Stimulated activated CD4-positive, alpha-beta T cell treated with anti-CD3 and anti-CD28 coated beads, Interleukin-12 subunit alpha, Interleukin-12 subunit beta, amount 100 ng/mL, for 48 hours (primary cell): ENCODE results near the gene TCF20.

ENCODE experiments used
- DNase-seq, 3 donors: peaks; one replicate each; pipeline ENCODE4 v3.0.0-alpha.2; 2020; ENCODE audit warnings: low read depth in 2 of 3, low spot score in 1 of 3

Gene TCF20

DNA sequence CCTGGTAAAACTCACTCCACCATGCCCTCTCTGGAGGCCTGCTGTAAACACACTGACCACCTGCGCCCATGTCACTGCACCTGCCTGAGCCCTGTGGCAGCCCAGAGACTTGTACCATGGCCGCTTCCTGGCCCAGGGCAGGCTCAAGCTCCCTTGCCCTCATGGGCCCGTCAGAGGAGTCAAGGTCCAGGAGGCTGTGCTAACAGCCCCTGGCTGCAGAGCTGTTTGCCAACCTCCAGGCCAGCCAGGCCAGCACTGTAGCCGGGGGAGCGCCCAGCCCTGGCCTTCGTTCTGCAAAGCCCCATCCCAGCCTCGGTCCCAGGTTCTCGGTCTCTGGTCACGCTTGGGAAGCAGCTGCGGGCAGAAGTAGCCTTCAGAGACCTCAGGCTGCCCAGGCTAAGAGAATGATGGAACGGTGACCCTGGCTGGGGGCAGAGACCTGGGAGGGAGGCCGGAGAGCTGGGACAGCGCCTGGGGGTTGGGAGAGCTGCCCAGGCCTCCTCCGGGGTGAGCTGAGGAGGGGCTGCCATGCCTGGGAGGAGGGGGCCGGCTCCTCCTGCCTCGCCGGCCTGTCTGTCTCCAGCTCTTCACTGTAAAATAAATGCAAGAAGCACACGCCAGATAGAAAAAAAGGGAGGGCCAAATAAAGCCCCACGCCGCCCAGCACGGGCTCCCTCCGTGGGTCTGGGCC, 11.9 kb upstream of the TCF20 start:
- no peak for DNase-seq

DNA sequence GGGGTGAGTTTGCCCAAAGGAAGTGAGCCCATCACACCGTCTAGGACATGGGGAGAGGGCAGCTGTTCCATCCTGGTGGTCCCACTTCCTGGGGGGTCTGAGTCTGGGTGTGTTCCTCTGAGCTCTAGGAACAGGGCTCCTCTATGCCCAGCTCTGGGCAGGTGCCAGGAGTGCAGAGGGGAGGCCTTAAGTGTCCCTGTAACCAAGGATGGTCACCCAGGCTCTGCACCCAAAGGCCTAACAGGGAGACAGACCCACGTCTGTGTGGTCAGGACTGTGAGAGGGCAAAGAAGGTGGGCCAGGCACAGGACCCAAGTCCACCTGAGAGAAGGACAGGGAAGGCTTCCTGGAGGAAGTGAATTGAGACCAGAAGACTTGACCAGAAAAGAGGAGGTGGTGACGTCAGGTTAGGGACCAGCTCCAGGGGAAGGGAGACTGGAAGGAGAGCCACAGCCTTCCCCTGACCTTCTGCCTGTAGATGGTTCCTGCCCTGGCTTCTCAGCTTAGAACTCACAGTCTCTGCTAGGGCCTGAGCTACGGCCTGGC, 11.3 kb upstream of the TCF20 start:
- no peak for DNase-seq

DNA sequence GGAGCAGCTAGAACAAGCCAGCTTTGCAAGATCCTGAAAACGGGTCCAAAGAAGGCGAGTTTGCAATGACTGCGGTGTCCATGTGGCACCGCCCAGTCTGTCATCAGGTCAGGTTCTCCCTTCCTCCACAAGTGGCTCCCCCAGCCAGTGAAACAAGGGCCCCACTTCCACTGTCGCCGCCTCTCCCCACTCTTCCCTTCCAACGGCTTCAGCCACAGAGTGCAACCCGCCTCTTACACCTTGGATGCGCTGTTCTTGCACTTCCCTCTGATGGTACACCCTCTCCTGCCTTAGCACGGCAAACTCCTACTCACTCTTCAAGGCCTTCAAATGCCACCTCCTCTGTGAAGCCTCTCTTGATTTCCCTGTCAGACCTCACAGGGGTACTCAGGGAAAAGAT, 10.8 kb upstream of the TCF20 start:
- no peak for DNase-seq

DNA sequence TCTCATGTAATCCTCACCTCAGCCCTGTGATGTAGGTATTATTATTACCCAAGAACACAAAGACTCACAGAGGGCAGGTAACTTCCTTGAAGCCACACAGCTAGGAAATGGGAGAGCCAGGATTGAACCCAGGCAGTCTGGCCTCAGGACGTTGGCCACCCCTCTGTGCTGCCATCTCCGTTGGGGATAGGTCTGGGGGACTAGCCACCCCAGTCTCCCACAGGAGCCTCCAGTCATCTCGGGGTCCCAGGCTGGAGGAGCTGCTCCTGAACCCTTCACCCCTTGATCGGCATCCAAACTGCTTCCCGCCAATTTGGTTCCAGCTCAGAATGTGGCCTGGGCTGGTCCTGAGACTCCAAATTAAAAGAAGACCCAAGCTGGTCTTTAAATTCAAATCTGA, 10.4 kb upstream of the TCF20 start:
- DNase-seq = no peak

DNA sequence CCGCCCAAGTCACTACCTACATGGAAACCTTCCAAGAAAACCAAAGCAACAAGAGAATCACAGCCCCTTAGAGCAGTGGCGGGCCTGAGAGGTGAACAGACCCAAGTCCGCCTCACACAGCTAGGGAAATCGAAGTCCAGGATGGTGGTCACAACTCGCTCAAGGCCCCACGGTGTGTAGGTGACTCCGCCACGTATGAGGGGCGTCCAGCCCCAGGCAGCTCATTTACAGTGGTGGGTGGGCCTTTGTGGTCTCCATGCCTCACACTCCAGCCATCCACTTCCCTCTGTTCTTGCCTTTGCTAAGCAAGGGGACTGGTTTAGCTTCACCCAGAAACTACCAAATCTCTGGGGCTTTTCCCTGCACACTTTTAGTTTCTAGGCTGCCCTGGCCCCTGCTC, 9.7 kb upstream of the TCF20 start:
- DNase-seq = no peak

DNA sequence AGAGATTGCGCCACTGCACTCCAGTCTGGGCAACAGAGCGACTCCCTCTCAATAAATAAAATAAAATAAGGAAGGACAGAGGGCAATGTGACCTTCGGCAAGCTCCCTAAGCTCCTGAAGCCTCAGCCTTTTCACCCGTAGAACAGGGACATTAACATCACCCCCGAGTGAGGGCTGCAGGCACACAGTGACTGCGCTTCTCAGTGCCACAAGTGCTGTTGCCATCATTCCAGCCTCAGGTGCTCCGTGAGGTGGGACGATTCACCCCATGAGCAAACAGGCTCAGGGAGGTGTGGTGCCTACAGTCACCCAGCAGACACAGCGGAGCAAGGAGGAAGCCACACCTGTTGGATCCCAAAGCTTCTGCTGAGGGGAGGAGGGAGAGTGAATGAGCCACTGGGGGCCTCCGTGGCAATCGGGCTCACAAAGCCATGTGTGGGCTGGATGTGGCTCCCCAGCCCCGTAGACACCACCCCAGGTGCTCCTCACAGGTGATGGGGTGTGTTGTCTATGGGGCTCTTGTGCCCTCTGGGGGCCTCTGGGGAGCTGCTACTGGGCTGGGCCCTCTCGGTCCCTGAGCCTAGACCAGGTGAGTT, 9.1 kb upstream of the TCF20 start:
- DNase-seq = no peak

DNA sequence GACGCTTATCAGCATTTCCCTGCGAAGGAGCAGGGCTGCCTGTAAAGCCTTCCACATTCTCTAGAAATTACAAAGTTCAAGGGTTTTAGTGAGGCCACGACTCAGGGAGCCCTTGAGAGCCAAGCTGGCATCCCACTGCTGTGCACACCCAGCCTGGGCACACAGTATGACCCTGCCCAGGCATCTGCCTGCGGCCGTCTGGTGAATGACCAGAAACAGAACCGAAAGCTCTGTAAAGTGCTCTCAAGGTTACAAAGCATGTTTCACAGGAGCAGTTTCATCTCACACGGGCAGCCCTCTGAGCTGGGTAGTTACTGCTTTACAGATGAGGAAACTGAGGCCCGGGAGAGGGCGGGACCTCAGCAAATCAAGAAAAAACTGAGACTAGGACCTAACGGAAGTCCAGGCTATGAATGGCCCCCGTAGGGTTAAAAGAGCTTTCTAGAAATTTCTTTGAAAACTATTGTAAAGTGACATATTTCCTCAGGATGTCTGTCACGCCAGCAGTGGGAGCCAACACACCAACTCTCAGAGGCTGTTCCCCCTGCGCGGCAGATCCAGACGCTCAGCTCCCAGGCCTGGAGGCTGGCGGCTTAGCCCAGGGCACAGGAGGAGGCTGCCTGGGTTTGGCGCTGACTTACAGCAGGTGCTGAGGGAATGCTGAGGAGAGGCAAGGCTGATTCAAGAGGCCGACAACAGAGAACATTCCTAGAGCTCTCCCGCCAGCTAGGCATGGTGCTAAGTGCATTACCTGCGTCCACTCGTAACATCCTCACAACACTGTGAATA, 7.7 kb upstream of the TCF20 start:
- DNase-seq = no peak

DNA sequence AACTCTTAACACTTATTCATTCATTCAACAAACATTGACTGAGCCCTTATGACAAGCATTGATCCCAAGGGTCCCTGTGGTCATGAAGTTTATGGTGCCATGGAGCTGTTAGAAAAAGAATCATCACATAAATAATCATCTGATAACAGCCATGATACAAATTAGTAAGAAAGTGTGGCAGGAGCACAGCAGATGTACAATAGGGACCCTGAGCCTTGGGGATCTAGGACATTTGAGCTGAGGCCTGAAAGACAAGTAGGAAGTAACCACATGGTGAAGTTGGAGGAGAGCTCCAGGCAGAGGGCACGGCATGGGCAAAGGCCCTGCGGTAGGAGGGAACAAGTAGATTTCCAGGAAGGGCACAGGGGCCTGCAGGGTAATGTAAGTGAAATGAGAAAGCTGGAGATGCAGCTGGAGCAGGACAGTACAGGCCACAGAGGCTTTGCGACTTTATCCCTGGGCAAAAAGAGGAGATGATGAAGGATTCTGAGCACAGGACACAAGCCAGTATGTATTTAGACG, 6.8 kb upstream of the TCF20 start:
- DNase-seq = no peak

DNA sequence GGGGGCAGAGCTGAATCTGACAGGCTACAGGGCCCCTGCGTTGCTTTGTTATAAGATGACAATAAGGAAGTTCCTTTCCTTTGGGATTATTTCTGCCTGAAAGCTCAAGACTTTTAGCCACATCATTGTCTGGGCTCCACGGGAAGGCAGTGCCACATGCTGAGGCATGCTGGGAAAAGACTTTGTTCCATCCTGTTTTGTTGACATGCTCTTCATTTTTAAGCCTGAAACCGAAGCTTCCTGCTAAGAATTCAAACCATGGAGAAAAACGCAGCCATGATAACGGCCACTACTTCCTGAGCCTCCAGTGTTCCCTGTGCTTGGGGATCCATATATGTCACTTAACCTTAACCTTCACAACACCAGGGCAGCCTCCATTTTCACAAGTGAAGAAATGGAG, 5.5 kb upstream of the TCF20 start:
- DNase-seq = no peak

DNA sequence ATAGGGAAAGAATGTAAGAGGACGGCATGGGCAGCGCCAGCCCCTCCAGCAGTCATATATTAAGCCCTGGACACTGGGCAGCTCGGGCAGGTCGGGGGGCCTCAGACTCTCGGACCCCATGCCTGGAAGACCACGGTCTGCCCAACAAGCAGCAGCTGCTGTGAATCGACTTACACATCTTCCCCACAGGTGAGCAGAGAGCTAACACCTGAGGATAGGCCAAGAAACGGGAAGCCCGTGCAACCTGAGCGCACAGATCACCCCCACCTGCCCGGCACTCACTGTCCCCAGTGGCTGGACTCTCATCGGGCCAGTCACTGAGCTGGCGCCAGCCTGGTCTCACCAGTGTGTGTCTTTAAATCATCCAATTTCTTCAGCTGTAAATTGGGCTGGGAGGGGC, 4.7 kb upstream of the TCF20 start:
- no peak for DNase-seq

DNA sequence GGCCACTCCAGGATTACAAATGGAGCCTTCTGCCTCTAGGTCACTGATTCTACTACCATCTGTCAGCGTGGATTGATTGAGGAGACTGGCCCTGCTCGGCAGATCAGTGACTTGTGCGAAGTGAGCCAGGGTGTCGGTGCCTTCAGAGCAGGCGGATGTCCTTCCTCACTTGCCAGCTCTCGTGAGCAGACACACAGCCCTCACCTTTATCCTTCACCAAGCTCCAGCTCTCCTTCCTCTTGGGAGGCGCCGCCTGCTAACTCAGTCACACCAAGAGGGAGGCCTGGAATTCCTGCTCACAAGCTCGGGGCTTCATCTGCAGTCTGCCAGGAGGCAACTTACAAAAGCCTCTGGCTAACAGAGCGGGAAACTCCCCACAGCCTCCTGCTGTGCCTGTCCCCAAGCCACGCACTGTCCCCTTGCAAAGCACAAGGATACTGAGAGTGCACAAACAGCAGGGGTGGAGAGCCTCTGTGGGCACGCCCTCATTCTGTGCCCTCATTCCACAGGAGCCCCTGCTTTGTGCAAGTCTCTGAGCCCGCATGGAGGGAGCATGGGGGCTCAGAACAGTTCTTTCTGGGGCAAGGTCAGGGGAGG, 3.5 kb upstream of the TCF20 start:
- no peak for DNase-seq

DNA sequence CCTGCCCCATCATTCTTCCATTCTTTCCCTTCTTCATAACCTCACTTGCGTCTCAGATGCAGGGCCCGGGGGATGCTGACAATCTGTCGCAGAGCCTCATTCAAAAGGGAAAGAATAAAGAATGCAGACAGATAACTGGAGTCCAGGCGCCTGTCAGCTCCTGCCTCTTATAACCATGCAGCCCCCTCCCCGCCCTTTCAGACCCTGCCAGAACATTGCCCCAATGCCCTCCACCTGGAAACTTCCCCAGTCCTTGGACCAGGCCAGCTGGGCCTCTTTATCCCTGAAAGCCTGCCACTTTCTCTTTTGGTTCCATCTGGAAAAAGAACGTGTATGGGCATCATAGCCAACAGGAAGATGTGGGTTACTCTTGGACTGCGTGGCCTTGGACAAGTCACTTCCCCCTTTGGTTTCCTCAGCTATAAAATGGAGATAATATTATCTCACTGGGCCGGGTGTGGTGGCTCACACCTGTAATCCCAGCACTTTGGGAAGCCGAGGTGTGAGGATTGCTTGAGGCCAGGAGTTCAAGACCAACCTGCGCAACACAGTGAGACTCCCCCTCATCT, 2.1 kb upstream of the TCF20 start:
- DNase-seq = no peak

DNA sequence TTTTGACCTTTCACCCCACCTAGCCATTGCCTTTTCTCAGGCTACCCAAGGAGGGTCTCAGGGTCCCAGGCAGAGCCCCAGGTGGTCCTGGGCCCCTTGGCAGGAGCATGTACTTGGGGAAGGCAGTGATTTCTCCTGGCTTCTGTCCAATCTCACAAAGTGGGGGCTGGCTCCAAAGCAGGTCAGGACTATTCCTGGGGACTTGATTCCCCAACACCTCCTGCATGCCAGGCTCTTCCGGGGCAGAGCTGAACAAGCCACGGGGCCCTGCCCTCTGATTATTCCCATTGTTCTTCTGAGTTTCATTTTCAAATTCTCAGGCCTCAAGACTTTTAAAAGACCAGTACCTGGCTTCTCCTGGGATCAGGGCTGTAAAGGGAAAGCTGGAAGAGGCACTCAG, 1.5 kb upstream of the TCF20 start:
- DNase-seq = no peak

DNA sequence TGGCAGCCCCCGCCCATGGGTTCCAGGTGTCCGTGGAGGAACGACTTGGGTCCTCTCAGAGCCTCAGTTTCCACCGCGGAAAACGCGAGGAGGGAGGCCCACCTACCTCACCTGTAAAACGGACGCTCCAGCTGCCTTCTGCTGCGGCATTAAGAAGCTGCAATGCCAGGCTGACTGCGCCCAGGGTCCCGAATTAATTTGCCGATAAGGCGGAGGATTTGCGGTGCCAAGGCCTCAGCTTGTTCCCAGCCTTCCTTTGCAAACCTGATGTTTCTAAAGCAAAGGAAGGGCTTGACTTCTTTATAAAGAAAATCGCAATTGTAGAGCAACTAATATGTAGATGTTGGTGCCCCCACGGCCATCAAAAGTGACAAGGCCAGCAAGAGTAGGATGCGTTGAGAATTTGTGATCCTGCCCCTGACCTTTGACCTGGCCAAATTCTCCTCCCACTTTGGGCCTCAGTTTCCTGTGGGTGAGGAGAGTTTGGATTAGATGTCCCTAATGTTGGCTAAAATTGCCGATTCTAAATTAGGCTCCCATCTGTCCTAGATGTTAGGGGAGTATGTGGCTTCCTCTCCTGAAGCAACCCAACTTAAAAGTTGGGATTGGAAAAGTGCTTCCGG, 849 bp upstream of the TCF20 start:
- no peak for DNase-seq

DNA sequence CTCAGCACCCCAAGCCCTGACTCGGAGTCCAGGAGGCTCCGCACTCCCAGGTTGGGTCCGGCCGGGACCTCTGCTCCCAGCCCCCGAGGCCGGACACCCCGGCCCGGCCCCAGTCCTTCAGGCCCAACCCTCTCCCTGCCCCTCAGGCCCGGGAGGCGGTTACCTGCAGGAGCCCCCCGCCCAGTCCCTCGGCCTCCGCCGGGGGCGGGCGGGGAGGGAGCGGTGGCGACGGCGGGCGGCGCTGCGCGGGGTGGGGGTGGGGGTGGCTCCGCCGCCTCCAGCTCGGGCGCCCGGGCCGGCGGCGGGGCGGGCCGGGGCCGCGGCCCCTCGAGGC, 310 bp downstream of the TCF20 start:
- DNase-seq = peak in 1 of 3 donors; percentile 12

DNA sequence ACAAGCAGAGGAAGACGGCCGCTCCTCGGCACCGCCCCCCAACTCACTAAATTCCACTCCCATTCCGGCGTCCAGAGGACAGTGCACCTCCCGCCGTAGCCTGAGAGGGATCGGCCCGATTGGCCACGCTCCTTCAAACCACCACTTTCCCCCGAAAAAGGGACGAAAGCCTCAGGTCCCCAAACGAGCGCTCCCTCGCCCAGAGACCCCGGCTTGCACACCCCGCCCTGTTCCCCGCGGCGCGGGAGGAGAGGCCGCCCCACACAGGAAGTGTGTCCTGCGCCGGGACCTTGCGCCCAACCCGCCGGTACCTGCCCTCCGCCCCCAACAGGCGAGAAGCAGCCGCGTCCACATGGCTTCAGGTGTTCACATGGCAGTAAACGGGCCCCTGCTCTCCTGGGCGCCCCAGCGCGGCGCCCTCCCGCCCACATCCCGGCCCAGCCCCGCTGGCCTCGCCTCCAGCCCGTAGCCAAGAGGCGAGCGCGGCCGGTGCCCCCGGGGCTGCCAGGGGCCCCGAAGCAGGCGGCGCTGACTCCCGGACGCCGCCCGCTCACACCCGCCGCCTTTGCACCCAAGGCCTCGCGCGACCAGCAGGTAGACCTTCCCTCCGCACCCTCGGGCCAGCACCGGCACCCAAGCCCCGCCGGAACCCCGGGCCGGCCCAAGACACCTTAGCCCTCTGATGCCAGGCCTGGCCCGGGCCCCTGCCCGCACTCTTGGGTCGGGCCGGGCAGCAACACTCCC, 849 bp downstream of the TCF20 start:
- peak; percentile 37 to 61 (median 42) for DNase-seq

DNA sequence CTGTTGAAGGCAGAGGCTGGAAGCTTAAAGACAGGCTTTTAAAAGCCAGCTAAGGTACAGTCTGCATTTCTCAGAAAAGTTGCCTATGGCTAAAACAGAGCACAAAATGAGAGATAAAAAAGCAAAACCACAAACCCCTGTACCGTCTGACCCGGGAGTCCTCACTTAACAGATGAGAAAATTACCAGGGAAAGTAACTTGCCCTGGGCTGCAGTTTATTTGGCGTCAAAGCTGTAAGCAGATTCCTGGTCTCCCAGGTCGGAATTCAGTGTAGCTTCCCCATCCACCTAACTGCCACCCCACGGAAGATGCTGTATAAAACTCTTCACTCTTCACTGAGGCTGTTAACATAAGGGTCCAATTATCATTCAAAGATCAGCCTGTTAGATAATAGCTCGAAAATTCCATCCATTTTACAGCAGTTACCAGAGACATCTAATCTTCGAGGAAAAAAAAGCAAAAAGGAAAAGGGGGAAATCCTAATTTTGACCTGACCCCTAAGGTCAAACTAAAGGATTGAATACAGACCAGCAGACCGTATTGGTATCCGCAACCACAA, 1.5 kb downstream of the TCF20 start:
- DNase-seq = no peak

DNA sequence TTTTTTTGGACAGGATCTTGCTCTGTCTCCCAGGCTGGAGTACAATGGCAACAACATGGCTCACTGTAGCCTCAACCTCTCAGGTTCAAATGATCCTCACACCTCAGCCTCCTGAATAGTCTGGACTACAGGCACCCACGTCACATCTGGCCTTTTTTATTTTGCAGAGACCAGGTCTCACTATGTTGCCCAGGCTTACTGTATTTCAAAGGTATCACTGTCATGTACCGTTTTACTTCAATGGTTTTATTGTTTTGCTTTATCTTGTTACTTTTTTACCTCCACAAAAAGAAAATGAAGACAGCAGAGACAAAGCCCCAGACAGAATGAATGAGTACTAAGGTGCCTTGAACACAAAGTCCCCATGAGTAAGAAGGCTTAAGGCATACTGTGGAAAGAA, 5.1 kb downstream of the TCF20 start:
- no peak for DNase-seq

DNA sequence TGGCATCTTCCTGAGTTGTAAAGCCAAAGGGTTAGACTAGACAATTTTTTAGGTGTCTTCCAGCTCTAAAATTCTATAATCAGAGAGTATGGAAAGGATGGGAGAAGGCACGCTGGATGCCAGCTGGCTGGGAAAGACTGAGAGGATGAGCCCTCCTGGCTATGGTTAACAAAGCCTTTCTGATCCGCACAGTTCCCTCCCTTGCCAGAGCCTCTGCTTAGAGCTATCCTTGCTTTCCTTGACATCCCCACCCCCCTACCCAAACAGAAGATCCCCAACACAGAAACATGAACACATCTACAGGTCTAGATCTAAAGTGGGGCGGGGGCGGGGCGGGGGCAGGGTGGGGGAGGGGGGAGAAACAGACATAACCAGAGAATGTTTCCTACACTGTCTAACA, 6.5 kb downstream of the TCF20 start:
- DNase-seq = no peak

DNA sequence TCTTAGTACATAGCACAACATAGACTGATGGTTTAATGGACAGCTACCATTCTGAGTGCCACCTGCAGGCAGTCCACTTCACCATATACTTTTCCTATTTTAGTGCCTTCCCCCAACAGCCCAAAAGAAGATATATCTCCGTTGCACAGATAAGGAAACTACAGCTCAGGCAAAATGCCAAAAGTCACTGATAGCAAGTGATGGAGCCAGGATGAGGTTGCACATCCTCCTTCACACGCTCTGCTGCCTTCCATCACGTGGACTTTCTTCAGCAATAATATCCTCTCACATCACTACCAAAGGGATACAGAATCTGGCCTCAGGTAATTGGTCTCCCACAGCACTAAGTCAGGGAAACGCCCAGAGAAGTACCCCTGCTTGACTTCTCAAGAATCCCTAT, 7.5 kb downstream of the TCF20 start:
- DNase-seq = no peak
